WERI-Rb-1 (cell line): Measurements from ENCODE around the gene TXLNA.

ENCODE experiments used
- DNase-seq: peaks from one replicate; pipeline ENCODE4 v3.0.0-alpha.2; 2020
- H3K27ac ChIP-seq: fragments of 250-450 bp; sonication (Bioruptor Pico); 2 replicates; pipeline ENCODE4 v1.5.1; 2020; ENCODE audit warnings: mild to moderate bottlenecking, moderate library complexity
- H3K27me3 ChIP-seq: fragments of 250-450 bp; sonication (Bioruptor Pico); 2 replicates; pipeline ENCODE4 v1.5.1; 2021; ENCODE audit warnings: mild to moderate bottlenecking, low read depth, moderate library complexity; ENCODE audit not compliant: insufficient read depth, severe bottlenecking
- H3K36me3 ChIP-seq: fragments of 250-450 bp; sonication (Bioruptor Pico); 2 replicates; pipeline ENCODE4 v1.5.1; 2020; ENCODE audit warnings: mild to moderate bottlenecking, moderate library complexity
- H3K4me3 ChIP-seq: 2 replicates; pipeline ENCODE4 v1.5.1; 2011; ENCODE audit warnings: low read depth, mild to moderate bottlenecking, control low read depth, low read length
- H3K9me3 ChIP-seq: fragments of 250-450 bp; sonication (Bioruptor Pico); 2 replicates; pipeline ENCODE4 v1.5.1; 2021; ENCODE audit warnings: mild to moderate bottlenecking, moderate library complexity; ENCODE audit not compliant: severe bottlenecking
- CTCF ChIP-seq: IDR thresholded peaks from 2 replicates; pipeline ENCODE4 v1.5.1; 2011; ENCODE audit warnings: low read depth, mild to moderate bottlenecking, control low read depth, inconsistent platforms, low read length

The TXLNA gene

DNA sequence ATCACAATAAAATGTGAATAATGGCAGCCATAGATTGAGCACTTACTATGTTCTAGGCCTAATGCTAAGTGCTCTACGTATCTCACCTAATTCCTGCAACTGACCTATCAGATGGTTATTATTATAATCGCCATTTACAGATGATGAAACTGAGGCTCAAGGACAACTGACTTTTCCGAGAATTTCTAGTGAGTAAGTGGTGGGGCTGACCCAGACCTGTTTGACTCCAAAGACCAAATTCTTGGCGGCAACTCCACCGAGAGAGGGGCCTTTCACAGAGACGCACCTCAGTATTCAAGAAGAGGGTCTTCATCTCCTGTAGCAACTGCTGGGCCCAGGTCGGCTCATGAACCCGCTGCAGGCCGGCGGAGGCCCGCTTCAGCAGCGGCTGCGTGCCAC lies 42.1 kb downstream of the TXLNA start:
- TF ChIP-seq CTCF: no peak
- Histone ChIP-seq H3K27ac (0 out of 2 replicates have a peak overlapping the region, but pooled peaks have one; percentile 16), H3K36me3 (peaks cover 31% of the 10 kb centered on the region), H3K27me3 (no peaks in the 10 kb centered on the region), H3K4me3 (peak overlapping the region; percentile 93), H3K9me3 (no peaks in the 10 kb centered on the region)
- DNase-seq: no peak

DNA sequence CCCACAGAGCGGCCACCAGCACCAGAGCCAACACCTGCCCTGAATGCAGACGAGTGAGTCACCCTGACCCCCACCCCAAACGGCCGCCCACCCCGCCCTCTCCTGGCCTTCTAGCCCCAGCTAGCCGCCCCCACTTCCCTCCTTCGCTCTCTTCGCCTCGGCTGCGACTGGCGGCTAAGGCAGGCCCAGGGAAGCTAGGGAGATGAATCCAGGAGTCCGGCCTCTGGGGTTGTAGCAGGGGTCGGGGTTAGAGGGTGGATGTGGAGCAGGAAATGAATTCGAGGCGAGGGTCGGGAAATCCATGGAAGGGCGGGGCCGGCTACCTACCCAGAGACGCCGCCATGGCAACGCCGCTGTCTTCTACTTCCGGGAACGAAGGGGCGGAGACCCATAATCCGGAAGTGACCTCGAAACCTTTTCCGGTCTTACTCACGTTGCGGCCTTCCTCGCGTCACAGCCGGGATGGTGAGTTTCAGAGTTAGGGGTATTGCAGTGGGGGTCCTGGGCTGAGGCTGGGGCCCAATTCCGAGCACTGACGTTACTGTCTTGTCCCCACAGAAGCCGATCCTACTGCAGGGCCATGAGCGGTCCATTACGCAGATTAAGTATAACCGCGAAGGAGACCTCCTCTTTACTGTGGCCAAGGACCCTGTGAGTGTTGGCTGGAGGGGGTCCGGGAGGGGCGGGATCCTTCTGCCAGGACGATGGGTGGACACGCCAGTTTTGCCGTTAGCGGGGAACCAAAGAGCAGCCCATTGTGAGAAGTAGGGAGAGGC lies 42.7 kb downstream of the TXLNA start, which contains the start of the genes EIF3I and TMEM234:
EIF3I (plus strand) TSS at position 428 of the 776 bp plus-strand sequence; CDS start at position 463, 35 bp downstream.
TMEM234 (minus strand) TSS at position 374 of the 776 bp plus-strand sequence; CDS start at position 343, 31 bp downstream.
- Histone ChIP-seq H3K27me3 (no peaks in the 10 kb centered on the region), H3K9me3 (no peaks in the 10 kb centered on the region), H3K36me3 (peaks cover 31% of the 10 kb centered on the region), H3K4me3 (peak within 1 kb of the TSS; percentile 93), H3K27ac (peak within 1 kb of the TSS; percentile 65)
- peak; percentile 90 for DNase-seq
- TF ChIP-seq CTCF: no peak

DNA sequence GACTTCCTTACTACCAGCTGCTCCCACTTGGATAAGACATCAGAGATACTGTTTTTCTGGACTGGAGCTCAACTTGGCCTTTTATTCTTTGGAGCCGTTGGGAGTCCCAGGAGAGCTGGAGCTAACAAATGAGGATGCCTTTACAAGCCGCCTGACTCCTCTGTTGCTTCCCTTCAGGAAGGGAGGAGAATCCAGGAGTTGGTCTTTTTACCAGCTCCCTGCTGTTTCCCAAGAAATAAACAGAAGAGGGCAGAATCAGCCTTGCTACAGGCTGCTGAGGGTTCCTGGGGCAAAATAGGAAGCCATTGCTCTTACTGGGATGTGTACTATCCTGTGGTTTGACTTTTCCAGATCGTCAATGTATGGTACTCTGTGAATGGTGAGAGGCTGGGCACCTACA lies 44.2 kb downstream of the TXLNA start:
- DNase-seq: no peak
- no peak for TF ChIP-seq CTCF
- Histone ChIP-seq H3K4me3 (no peak overlapping the region), H3K9me3 (no peaks in the 10 kb centered on the region), H3K27ac (no peak overlapping the region), H3K36me3 (peaks cover 45% of the 10 kb centered on the region), H3K27me3 (no peaks in the 10 kb centered on the region)

- DNase-seq: no peak
- Histone ChIP-seq H3K27me3 (no peaks in the 10 kb centered on the region), H3K36me3 (peaks cover 51% of the 10 kb centered on the region), H3K4me3 (no peak overlapping the region), H3K27ac (no peak overlapping the region), H3K9me3 (no peaks in the 10 kb centered on the region)
- TF ChIP-seq CTCF: no peak
Measured at GRCh38 chr1:32224285-32224684, 44.8 kb downstream of the TXLNA start.

DNA sequence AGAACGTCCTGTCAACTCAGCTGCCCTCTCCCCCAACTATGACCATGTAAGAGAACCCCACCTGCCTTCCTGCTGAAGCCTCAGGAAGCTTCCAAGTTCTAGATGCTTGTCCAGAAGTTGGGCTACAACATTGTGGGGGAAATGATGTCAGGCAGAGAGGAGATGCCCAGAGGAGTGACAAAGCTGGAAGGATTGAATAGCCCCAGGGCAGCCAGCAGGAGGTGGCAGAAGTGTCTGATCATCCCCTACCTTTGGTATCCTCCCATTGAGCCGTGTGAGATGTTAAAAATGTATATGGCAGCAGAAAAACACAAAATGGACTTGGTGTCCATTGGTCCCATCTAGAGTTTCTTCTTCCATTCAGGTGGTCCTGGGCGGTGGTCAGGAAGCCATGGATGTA lies 49.3 kb downstream of the TXLNA start:
- peaks cover 76% of the 10 kb centered on the region for H3K36me3 ChIP-seq
- no peaks in the 10 kb centered on the region for H3K27me3 ChIP-seq
- H3K9me3 ChIP-seq: no peaks in the 10 kb centered on the region
- no peak for TF ChIP-seq CTCF
- H3K4me3 ChIP-seq: no peak overlapping the region
- no peak overlapping the region for H3K27ac ChIP-seq
- no peak for DNase-seq
